ENCODE results near the gene PGLYRP2.

The PGLYRP2 gene

GRCh38 chr19:15466851-15467733, 12.2 kb downstream of the PGLYRP2 start:
- no peak overlapping the region for H2AFZ ChIP-seq (ENCODE audit: low read length)
- no peaks in the 10 kb centered on the region for H3K36me3 ChIP-seq (ENCODE audit: insufficient read depth, low read length)
- H4K20me1 ChIP-seq (ENCODE audit: insufficient read depth, low read length, poor library complexity, severe bottlenecking), result no peaks in the 10 kb centered on the region
- TF ChIP-seq CTCF (conservative IDR thresholded peaks at IDR 0.05; ENCODE audit: low read length) (no peak), EZH2phosphoT487 (IDR thresholded peaks at IDR 0.05; ENCODE audit: borderline replicate concordance) (no peak)
- no peaks in the 10 kb centered on the region for H3K9me2 ChIP-seq (replicated peaks; ENCODE audit: low read depth, low read length)
- peak overlapping the region; percentile 41 for H3K9ac ChIP-seq (ENCODE audit: low read depth, low read length, poor library complexity, severe bottlenecking)
- no peaks in the 10 kb centered on the region for H3K27me3 ChIP-seq (ENCODE audit: insufficient read depth, low read length, poor library complexity, severe bottlenecking)
- H3F3A ChIP-seq (ENCODE audit: low read depth), result peaks cover 16% of the 10 kb centered on the region; the same call in 1 of the 2 replicates
- H3K9me3 ChIP-seq (ENCODE audit: insufficient read depth, low read depth, low read length), result no peaks in the 10 kb centered on the region
- peak overlapping the region; percentile 61 for H3K4me2 ChIP-seq (ENCODE audit: low read depth, low read length, poor library complexity, severe bottlenecking)
- peak overlapping the region; percentile 5 for H3K4me3 ChIP-seq (ENCODE audit: low read length, poor library complexity, severe bottlenecking)
- H3K4me1 ChIP-seq (ENCODE audit: insufficient read depth, low read length, poor library complexity, severe bottlenecking), result peaks cover 54% of the 10 kb centered on the region
- peaks cover 15% of the 10 kb centered on the region for H3K79me2 ChIP-seq (ENCODE audit: insufficient read depth, low read length)

DNA sequence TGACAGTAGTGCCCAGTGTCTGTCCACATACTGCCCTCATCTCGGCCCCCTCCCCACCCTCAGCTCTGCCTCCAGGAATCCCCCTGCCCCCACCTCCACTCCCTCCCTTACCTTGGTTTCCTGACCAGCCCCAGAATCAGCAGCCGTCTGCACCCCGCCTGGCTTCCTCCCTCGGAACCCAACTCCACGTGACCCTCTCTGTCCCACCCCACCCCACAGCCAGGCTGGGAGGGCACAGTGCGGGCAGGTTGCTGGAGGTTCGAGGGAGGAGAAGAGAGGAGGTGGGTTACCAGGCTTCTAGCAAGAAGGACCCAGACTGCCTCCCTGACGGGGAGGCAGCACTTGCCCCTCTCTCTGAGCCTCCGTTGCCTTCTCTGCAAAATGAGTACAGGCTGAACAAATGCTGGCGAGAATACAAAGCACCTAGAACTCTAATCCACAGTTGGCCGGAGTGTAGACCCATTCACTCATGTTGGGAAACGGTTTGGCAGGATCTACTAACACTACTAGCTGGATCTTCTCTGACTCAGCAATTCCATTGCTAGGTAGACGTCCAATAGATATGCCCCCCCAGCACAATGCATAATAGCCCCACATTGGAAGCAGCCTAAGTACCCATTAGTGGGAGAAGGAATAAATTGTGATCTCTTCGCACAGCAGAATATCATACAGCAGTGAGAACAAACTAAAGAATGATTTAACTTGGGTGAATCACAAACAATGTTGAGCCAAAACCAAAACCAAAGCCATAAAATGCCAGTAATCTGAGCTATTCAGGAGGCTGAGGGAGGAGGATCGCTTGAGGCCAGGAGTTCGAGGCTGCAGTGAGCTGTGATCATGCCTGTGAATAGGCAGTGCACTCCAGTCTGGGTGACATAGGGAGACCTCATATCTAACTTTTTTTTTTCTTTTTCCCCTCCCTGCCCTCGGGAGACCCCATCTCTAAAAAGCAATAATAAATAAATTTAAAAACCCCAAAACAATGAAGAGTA, 14.6 kb downstream of the PGLYRP2 start, which contains the start of gene RASAL3:
TSS of gene RASAL3 (minus strand) at position 151 of the 992 bp plus-strand sequence. CDS start 186 bp downstream, outside the sequence.
- Histone ChIP-seq H2AFZ (ENCODE audit: low read length) (peak within 1 kb of the TSS; percentile 50; the same call in 1 of the 2 replicates), H4K20me1 (ENCODE audit: insufficient read depth, low read length, poor library complexity, severe bottlenecking) (no peaks in the 10 kb centered on the region), H3K9me2 (replicated peaks; ENCODE audit: low read depth, low read length) (no peaks in the 10 kb centered on the region), H3K9ac (ENCODE audit: low read depth, low read length, poor library complexity, severe bottlenecking) (peak within 1 kb of the TSS; percentile 93), H3K9me3 (ENCODE audit: insufficient read depth, low read depth, low read length) (no peaks in the 10 kb centered on the region), H3K27me3 (ENCODE audit: insufficient read depth, low read length, poor library complexity, severe bottlenecking) (no peaks in the 10 kb centered on the region), H3K79me2 (ENCODE audit: insufficient read depth, low read length) (peaks cover 26% of the 10 kb centered on the region), H3K4me1 (ENCODE audit: insufficient read depth, low read length, poor library complexity, severe bottlenecking) (peaks cover 63% of the 10 kb centered on the region), H3K4me2 (ENCODE audit: low read depth, low read length, poor library complexity, severe bottlenecking) (peak within 1 kb of the TSS; percentile 88), H3K36me3 (ENCODE audit: insufficient read depth, low read length) (peaks cover 3% of the 10 kb centered on the region; the same call in 1 of the 2 replicates), H3F3A (ENCODE audit: low read depth) (peaks cover 16% of the 10 kb centered on the region; the same call in 1 of the 2 replicates), H3K4me3 (ENCODE audit: low read length, poor library complexity, severe bottlenecking) (peak within 1 kb of the TSS; percentile 95)
- TF ChIP-seq CTCF (conservative IDR thresholded peaks at IDR 0.05; ENCODE audit: low read length), result no peak
- TF ChIP-seq EZH2phosphoT487 (IDR thresholded peaks at IDR 0.05; ENCODE audit: borderline replicate concordance), result no peak

GRCh38 chr19:15463861-15464371, 15.4 kb downstream of the PGLYRP2 start:
- peaks cover 16% of the 10 kb centered on the region; the same call in 1 of the 2 replicates for H3F3A ChIP-seq (ENCODE audit: low read depth)
- H3K9me3 ChIP-seq (ENCODE audit: insufficient read depth, low read depth, low read length), result no peaks in the 10 kb centered on the region
- H4K20me1 ChIP-seq (ENCODE audit: insufficient read depth, low read length, poor library complexity, severe bottlenecking), result no peaks in the 10 kb centered on the region
- peak overlapping the region; percentile 93 for H3K9ac ChIP-seq (ENCODE audit: low read depth, low read length, poor library complexity, severe bottlenecking)
- peaks cover 26% of the 10 kb centered on the region for H3K79me2 ChIP-seq (ENCODE audit: insufficient read depth, low read length)
- peak overlapping the region; percentile 88 for H3K4me2 ChIP-seq (ENCODE audit: low read depth, low read length, poor library complexity, severe bottlenecking)
- H2AFZ ChIP-seq (ENCODE audit: low read length), result peak overlapping the region; percentile 50; the same call in 1 of the 2 replicates
- peaks cover 61% of the 10 kb centered on the region for H3K4me1 ChIP-seq (ENCODE audit: insufficient read depth, low read length, poor library complexity, severe bottlenecking)
- TF ChIP-seq CTCF (conservative IDR thresholded peaks at IDR 0.05; ENCODE audit: low read length) (peak; percentile 18; the same call in 1 of the 2 replicates), EZH2phosphoT487 (IDR thresholded peaks at IDR 0.05; ENCODE audit: borderline replicate concordance) (no peak)
- peak overlapping the region; percentile 95 for H3K4me3 ChIP-seq (ENCODE audit: low read length, poor library complexity, severe bottlenecking)
- H3K27me3 ChIP-seq (ENCODE audit: insufficient read depth, low read length, poor library complexity, severe bottlenecking), result no peaks in the 10 kb centered on the region
- peaks cover 3% of the 10 kb centered on the region; the same call in 1 of the 2 replicates for H3K36me3 ChIP-seq (ENCODE audit: insufficient read depth, low read length)
- H3K9me2 ChIP-seq (replicated peaks; ENCODE audit: low read depth, low read length), result no peaks in the 10 kb centered on the region
